Calu3 (cell line): ENCODE data around the gene TCIRG1. TPM values are rescaled to one million over a fixed set of nuclear protein-coding genes. Genes with fewer than 3 reads are reported as not detected.
A peak's percentile ranks its signal among the peaks of the same experiment; 100 is the strongest.

ENCODE experiments used
- BruUV-seq: library from RNA; stranded (reverse); fragments of 400-500 nt; replicated peaks from 2 replicates; lab custom pipeline; 2021; lab: Mats Ljungman, UMichigan
- CTCF ChIA-PET: fragments of 300-600 bp; sonication (Branson Sonifier 250); formaldehyde crosslinking; loops from one replicate; lab custom pipeline; 2022; ENCODE audit warnings: antibody characterized with exemption; lab: Charles Lee
- DNase-seq: peaks from one replicate; pipeline ENCODE4 v3.0.0; 2022
- H3K27ac Mint-ChIP-seq: one replicate; pipeline ENCODE4 v1.8.0; 2022; ENCODE audit warnings: mixed read lengths; ENCODE audit not compliant: unreplicated experiment
- H3K27me3 Mint-ChIP-seq: one replicate; pipeline ENCODE4 v1.8.0; 2022; ENCODE audit warnings: mixed read lengths; ENCODE audit not compliant: unreplicated experiment
- H3K36me3 Mint-ChIP-seq: one replicate; pipeline ENCODE4 v1.8.0; 2022; ENCODE audit warnings: mild to moderate bottlenecking, moderate library complexity, mixed read lengths; ENCODE audit not compliant: insufficient read depth, unreplicated experiment
- H3K4me1 Mint-ChIP-seq: one replicate; pipeline ENCODE4 v1.8.0; 2022; ENCODE audit warnings: mild to moderate bottlenecking, low read depth, mixed read lengths; ENCODE audit not compliant: unreplicated experiment
- H3K4me3 Mint-ChIP-seq: one replicate; pipeline ENCODE4 v1.8.0; 2022; ENCODE audit warnings: mild to moderate bottlenecking, low read depth, moderate library complexity, mixed read lengths; ENCODE audit not compliant: unreplicated experiment
- H3K9me3 Mint-ChIP-seq: one replicate; pipeline ENCODE4 v1.8.0; 2022; ENCODE audit warnings: low read depth, mixed read lengths; ENCODE audit not compliant: unreplicated experiment
- intact Hi-C: fragments of 100-400 bp; cut with micrococcal nuclease; formaldehyde crosslinking; loops from one replicate; pipeline ENCODE4 v1.10.0; 2022; ENCODE audit not compliant: unreplicated experiment
- total RNA-seq: library from RNA; stranded (reverse); gene quantifications from 2 replicates; pipeline ENCODE4 v1.2.3, GENCODE V29; 2022
- TF ChIP-seq, protein P1 (sequence below): fragments of 200-600 bp; IDR thresholded peaks from one replicate; pipeline ENCODE4 v1.8.0; 2022; ENCODE audit warnings: antibody characterized with exemption; ENCODE audit not compliant: unreplicated experiment

The TCIRG1 gene
- total RNA-seq, 1 experiment from 2014 or later, result 49.7 TPM

- Mint-ChIP-seq H3K27ac (no peak overlapping the region), H3K36me3 (peaks cover 42% of the 10 kb centered on the region), H3K4me3 (peak overlapping the region; percentile 50), H3K4me1 (peaks cover 10% of the 10 kb centered on the region), H3K9me3 (no peaks in the 10 kb centered on the region), H3K27me3 (no peaks in the 10 kb centered on the region)
- intact Hi-C loops, result no loop called here
- TF ChIP-seq, protein P1, sequence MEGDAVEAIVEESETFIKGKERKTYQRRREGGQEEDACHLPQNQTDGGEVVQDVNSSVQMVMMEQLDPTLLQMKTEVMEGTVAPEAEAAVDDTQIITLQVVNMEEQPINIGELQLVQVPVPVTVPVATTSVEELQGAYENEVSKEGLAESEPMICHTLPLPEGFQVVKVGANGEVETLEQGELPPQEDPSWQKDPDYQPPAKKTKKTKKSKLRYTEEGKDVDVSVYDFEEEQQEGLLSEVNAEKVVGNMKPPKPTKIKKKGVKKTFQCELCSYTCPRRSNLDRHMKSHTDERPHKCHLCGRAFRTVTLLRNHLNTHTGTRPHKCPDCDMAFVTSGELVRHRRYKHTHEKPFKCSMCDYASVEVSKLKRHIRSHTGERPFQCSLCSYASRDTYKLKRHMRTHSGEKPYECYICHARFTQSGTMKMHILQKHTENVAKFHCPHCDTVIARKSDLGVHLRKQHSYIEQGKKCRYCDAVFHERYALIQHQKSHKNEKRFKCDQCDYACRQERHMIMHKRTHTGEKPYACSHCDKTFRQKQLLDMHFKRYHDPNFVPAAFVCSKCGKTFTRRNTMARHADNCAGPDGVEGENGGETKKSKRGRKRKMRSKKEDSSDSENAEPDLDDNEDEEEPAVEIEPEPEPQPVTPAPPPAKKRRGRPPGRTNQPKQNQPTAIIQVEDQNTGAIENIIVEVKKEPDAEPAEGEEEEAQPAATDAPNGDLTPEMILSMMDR, result no peak
- CTCF ChIA-PET, result interaction anchor here (0.7 kb wide), 1 partner anchor 85 kb away, joined by 4 read pairs; no protein-coding TSS in a partner anchor
- DNase-seq, result no peak
- no TSS peak for BruUV-seq
Measured at GRCh38 chr11:68040101-68040956, 1.5 kb downstream of the TCIRG1 start.

GRCh38 chr11:68040957-68041591 is 2.2 kb downstream of the TCIRG1 start:
- Mint-ChIP-seq H3K27ac (no peak overlapping the region), H3K27me3 (no peaks in the 10 kb centered on the region), H3K4me1 (peaks cover 10% of the 10 kb centered on the region), H3K4me3 (no peak overlapping the region), H3K9me3 (no peaks in the 10 kb centered on the region), H3K36me3 (peaks cover 35% of the 10 kb centered on the region)
- no TSS peak for BruUV-seq
- CTCF ChIA-PET, result no interaction called here
- DNase-seq, result no peak
- TF ChIP-seq, protein P1, result no peak
- intact Hi-C loops, result no loop called here

DNA sequence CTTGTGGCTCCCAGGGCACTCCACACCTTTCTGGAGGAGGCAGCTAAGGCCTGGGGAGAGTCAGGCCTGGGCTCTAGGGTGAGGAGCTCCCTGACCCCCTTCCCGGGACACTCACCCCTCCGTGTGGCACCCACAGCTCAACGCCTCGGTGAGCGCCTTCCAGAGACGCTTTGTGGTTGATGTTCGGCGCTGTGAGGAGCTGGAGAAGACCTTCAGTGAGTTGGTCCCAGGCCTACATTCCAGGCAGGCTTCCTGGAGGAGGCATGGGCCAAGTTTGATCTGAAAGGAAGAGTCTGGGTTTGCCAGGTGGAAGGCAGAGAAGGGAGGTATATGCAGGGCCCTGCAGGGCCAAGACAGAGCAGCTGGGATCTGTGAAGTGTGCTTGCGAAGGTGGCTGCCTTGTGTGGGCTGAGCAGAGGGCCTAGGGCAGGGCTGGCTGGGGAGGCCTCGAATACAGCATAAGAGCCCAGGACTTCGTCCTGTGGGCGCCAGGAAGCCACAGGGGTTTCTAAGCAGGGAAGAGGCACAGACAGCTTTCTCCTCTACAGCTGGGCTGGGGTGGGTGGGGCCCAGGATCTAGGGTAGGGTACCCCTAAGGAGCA is 2.9 kb downstream of the TCIRG1 start:
- TF ChIP-seq, protein P1, result no peak
- H3K27me3 Mint-ChIP-seq, result no peaks in the 10 kb centered on the region
- intact Hi-C loops, result no loop called here
- no peaks in the 10 kb centered on the region for H3K9me3 Mint-ChIP-seq
- CTCF ChIA-PET, result no interaction called here
- peaks cover 10% of the 10 kb centered on the region for H3K4me1 Mint-ChIP-seq
- H3K27ac Mint-ChIP-seq, result no peak overlapping the region
- H3K36me3 Mint-ChIP-seq, result peaks cover 29% of the 10 kb centered on the region
- no peak overlapping the region for H3K4me3 Mint-ChIP-seq
- BruUV-seq, result no TSS peak
- no peak for DNase-seq

DNA sequence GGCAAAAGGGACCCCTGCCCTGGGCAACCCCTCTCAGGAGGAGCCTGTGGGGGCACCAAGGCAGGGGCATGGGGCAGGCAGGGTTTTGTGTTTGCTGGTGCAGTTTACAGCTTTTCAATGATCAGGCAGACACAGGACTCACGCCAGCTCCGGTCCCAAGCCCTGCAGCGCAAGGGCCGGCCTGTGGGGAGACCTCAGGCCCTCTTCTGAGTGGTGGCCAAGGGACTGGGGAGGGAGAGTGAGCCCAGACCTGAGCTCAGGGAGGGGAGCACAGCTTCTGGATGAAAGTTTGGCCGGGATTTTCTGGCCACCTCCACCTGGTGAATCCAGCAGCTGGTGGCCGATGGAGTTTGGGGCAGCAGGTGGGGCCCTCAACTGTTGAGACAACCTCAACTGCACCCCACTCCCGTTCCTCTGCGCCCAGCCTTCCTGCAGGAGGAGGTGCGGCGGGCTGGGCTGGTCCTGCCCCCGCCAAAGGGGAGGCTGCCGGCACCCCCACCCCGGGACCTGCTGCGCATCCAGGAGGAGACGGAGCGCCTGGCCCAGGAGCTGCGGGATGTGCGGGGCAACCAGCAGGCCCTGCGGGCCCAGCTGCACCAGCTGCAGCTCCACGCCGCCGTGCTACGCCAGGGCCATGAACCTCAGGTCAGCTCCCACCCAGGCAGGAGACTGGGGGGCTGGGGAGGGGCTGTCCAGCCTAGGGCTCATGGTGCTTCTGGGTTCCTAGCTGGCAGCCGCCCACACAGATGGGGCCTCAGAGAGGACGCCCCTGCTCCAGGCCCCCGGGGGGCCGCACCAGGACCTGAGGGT is 3.6 kb downstream of the TCIRG1 start:
- Mint-ChIP-seq H3K9me3 (no peaks in the 10 kb centered on the region), H3K4me3 (no peak overlapping the region), H3K27ac (no peak overlapping the region), H3K27me3 (no peaks in the 10 kb centered on the region), H3K36me3 (peaks cover 22% of the 10 kb centered on the region), H3K4me1 (peaks cover 10% of the 10 kb centered on the region)
- no TSS peak for BruUV-seq
- intact Hi-C loops, result no loop called here
- TF ChIP-seq, protein P1, result no peak
- no peak for DNase-seq
- CTCF ChIA-PET, result no interaction called here
